Upper lobe of left lung (tissue), 4 donors: Measurements from ENCODE around the gene PDSS2.

Source experiments
- POLR2A ChIP-seq, 4 donors: fragments of 450-650 bp; IDR thresholded peaks; one replicate each; pipeline ENCODE4 v1.5.1; 2016 to 2017; ENCODE audit warnings: antibody characterized with exemption in 4 of 4, mild to moderate bottlenecking in 2 of 4
- POLR2AphosphoS5 ChIP-seq, 2 donors: sonication (generic); formaldehyde crosslinking; IDR thresholded peaks; one replicate each; pipeline ENCODE4 v1.5.1; 2017; ENCODE audit warnings: antibody characterized with exemption in 2 of 2
- TF ChIP-seq, protein P1 (sequence below), 6 experiments: fragments of 450-650 bp in 4 of 6; fragments of 200-600 bp in 2 of 6; sonication (generic) in 2 of 6; IDR thresholded peaks; one replicate each; pipeline ENCODE4 v1.5.1; 2016 to 2019; ENCODE audit warnings: antibody characterized with exemption in 6 of 6

DNA sequence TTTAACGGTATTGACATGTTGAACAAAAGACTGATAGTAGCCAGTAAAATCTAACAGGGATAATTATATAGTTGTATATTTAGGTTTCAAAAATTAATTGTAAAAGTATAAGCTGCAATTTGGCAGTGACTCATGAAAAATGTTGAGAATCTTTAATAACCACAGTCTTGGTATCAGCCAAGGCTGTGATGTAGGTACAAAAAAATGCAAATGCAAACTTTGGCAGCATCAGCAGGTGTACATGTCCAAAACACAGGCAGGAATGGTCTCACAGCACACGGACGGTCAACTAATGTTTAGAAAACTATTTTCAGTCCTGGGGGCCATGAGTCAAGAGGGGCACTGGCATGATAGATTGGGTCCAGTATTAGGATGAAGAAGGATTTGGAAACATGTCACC lies 285.6 kb downstream of the PDSS2 start:
- TF ChIP-seq, protein P1, sequence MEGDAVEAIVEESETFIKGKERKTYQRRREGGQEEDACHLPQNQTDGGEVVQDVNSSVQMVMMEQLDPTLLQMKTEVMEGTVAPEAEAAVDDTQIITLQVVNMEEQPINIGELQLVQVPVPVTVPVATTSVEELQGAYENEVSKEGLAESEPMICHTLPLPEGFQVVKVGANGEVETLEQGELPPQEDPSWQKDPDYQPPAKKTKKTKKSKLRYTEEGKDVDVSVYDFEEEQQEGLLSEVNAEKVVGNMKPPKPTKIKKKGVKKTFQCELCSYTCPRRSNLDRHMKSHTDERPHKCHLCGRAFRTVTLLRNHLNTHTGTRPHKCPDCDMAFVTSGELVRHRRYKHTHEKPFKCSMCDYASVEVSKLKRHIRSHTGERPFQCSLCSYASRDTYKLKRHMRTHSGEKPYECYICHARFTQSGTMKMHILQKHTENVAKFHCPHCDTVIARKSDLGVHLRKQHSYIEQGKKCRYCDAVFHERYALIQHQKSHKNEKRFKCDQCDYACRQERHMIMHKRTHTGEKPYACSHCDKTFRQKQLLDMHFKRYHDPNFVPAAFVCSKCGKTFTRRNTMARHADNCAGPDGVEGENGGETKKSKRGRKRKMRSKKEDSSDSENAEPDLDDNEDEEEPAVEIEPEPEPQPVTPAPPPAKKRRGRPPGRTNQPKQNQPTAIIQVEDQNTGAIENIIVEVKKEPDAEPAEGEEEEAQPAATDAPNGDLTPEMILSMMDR (IDR thresholded peaks at IDR 0.05), result no peak
- TF ChIP-seq POLR2A (IDR thresholded peaks at IDR 0.05), result no peak
- no peak for TF ChIP-seq POLR2AphosphoS5 (IDR thresholded peaks at IDR 0.05)
